ENCODE measurements around the gene DEXI.
"Not testable (repeated sequence)": the region's sequence is repeated elsewhere in the genome, so short reads cannot be mapped to it uniquely, and the experiment has no call there.

Gene DEXI

DNA sequence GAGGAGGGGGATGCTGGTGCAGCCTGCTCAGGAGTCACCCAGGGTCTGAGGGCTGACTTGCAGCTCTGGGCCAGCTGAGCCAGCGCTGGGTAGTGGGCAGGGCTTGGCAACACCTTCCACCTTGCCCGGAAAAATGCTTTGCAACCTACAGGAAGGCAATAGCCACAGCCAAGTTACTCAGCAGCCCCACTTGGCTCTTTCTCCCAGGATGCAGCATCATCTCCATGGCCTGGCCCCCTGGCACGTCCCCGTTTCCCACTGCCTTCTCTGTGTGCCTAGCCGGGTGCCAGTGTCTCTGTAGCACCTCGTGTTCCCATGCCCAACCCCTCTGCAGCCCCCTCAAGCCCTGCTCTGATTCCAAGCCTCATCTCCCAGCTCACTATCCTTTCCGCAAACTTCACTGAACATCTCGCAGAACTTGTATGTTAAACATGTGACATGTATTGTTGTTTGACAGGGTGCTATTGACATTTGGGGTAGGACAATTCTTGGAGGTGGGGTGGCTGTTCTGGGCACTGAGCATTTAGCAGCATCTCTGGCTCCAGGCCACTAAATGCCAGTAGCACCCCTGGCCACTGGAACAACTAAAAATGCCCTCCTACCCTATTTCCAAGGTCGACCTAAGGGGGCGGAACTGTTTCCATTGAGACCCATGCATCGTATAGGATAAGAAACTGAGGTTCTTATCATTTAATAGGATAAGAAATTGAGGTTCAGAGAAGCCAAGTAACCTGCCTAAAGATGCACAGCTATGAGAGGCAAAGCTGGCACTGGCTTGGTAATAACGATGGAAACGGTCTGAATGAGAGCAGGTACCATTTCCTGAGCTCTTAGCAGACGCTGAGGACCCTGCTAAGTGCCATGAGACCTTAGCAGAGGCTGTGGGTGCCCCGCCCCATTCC lies 12.2 kb downstream of the DEXI start:
- DNase-seq (ENCODE audit: low read depth): no peak
- TF ChIP-seq, protein P1, sequence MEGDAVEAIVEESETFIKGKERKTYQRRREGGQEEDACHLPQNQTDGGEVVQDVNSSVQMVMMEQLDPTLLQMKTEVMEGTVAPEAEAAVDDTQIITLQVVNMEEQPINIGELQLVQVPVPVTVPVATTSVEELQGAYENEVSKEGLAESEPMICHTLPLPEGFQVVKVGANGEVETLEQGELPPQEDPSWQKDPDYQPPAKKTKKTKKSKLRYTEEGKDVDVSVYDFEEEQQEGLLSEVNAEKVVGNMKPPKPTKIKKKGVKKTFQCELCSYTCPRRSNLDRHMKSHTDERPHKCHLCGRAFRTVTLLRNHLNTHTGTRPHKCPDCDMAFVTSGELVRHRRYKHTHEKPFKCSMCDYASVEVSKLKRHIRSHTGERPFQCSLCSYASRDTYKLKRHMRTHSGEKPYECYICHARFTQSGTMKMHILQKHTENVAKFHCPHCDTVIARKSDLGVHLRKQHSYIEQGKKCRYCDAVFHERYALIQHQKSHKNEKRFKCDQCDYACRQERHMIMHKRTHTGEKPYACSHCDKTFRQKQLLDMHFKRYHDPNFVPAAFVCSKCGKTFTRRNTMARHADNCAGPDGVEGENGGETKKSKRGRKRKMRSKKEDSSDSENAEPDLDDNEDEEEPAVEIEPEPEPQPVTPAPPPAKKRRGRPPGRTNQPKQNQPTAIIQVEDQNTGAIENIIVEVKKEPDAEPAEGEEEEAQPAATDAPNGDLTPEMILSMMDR (IDR thresholded peaks at IDR 0.05; ENCODE audit: low read depth, low read length, missing control alignments): no peak

DNA sequence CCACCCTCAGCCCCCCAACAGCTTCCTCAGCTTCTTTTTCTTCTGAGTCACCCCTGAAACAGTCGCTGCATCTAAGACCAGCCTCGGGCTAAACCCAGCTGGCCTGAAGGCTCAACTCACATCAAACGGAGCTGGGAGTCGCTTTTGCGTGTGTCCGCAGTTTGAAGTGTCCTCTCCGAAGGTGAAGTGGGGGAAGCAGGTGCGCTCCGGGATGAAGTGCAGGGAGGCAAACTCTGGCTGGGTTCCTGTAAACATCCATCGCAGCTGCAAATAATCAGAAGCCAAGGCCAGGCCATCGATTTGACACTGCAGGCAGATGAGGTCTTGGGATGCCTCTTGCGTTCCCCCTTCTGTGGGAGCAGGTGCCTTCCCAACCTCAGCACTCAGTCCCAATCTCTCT lies 13.2 kb downstream of the DEXI start:
- not testable (repeated sequence) for H3K4me3 ChIP-seq (ENCODE audit: low read depth, low read length); DNase-seq (ENCODE audit: low read depth)

More for the DNA sequence above, 12.2 kb downstream of the DEXI start:
- no peak overlapping the region for H3K4me3 ChIP-seq (ENCODE audit: low read depth, low read length)

DNA sequence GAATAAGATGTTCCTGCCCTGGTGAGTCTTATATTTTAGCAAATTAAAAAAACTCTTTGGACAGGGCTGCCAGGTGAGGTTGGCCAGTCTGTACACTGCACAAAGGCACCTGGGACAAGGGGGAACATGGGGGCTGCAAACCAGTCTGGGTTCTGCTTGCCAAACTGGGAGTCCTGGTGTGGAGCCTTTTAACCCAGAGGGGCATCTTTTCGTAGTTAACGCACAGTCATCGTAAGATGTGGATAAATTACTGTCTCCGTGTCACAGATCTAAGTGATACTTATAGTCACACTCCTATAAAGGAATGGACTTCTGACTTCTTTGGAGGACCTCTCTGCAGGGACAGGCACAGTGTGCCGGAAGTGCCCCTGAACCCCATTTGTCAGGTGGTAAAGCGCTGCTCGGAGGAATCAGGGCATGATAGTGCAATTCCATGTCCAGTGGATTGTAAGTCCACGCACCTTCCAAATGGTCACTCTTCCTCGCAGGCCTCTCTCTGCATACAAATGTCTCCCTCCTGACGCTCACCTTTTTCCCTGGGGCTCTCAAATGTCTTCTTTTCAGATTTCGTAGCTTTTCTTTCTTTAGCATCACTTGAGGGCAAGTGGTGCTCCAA lies 14.7 kb downstream of the DEXI start:
- TF ChIP-seq, protein P1 (IDR thresholded peaks at IDR 0.05; ENCODE audit: low read depth, low read length, missing control alignments): no peak
- H3K4me3 ChIP-seq (ENCODE audit: low read depth, low read length): no peak overlapping the region
- DNase-seq (ENCODE audit: low read depth): no peak

DNA sequence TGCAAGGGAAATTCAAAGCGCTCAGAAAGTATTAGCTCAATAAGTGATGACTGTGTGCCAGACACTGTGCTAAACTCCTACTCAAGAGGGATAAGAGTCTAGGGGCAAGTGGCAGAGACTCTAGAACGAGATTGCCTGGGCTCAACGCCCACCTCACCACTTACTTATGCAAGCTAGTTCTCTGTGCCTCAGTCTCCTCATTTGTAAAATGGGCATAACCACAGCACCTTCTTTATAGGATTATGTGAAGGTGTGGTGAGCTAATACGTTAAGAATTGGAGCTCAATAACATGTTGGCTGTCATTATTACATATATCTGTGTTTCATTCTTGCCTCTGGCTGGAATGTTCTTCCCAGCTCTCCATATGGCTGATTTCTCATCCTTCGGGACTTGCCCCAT lies 15.4 kb downstream of the DEXI start:
- TF ChIP-seq, protein P1 (IDR thresholded peaks at IDR 0.05; ENCODE audit: low read depth, low read length, missing control alignments): no peak
- no peak for DNase-seq (ENCODE audit: low read depth)
- H3K4me3 ChIP-seq (ENCODE audit: low read depth, low read length): no peak overlapping the region

DNA sequence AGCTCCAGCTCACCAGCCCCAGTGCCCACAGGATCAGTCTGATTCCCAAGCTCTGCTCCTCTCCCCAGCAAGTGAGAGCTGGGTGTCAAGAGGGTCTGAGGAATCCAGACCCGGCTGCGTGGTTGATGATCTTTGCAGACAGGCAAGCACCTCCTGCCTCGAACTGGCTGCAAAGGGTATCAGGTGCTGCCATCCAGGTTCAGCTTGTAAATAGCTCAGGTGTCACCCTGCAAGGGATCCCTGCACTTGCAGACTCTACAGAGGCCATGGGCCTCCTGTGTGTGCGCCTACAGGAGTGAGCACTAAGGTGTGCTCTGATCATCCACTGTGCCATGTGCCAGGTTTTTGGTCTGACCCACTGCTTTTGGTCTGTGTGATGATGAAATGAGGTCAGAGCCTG lies 16.2 kb downstream of the DEXI start:
- H3K4me3 ChIP-seq (ENCODE audit: low read depth, low read length): no peak overlapping the region
- TF ChIP-seq, protein P1 (IDR thresholded peaks at IDR 0.05; ENCODE audit: low read depth, low read length, missing control alignments): no peak
- DNase-seq (ENCODE audit: low read depth): no peak

DNA sequence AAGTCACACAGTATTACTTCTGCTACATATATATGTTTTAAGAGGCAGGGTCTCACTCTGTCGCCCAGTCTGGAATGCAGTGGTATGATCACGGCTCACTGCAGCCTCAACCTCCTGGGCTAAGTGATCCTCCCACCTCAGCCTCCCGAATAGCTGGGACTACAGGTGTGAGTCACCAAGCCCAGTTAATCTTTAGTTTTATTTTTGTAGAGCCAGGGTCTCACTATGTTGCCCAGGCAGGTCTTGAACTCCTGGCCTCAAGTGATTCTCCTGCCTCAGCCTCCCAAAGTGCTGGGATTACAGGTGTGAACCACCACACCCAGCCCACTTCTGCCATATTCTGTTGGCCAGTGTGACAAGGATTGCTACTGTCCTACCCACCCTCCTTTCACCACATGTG lies 17.0 kb downstream of the DEXI start:
- not testable (repeated sequence) for DNase-seq (ENCODE audit: low read depth); H3K4me3 ChIP-seq (ENCODE audit: low read depth, low read length)

DNA sequence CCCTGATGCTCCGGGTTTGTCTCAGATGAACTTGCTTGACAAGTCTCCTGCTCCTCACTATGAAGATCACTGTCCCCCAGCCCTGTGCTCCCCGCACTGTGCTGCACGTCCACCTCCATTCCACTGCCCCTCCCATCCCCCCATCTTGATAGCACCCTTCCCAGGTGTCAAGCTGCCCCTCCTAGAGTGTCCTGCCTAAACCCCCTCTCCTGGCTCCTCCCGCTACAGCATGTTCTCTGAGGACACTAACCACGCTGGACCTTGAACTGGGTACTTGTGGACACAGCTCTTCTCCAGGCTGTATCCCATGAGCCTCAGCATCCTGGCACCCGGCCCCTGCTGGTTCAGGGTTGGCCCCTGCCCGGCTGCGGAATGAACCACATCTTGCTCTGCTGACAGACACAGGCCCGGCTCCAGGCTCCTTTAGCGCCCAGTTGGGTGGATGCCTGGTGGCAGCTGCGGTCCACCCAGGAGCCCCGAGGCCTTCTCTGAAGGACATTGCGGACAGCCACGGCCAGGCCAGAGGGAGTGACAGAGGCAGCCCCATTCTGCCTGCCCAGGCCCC lies 18.5 kb downstream of the DEXI start:
- no peak overlapping the region for H3K4me3 ChIP-seq (ENCODE audit: low read depth, low read length)
- no peak for DNase-seq (ENCODE audit: low read depth)
- TF ChIP-seq, protein P1 (IDR thresholded peaks at IDR 0.05; ENCODE audit: low read depth, low read length, missing control alignments): no peak
